ENCODE results near the gene GOLT1B.
"Not testable (repeated sequence)": the region's sequence is repeated elsewhere in the genome, so short reads cannot be mapped to it uniquely, and the experiment has no call there.

GOLT1B gene, protein sequence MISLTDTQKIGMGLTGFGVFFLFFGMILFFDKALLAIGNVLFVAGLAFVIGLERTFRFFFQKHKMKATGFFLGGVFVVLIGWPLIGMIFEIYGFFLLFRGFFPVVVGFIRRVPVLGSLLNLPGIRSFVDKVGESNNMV

GRCh38 chr12:21501258-21502163 is at the start of gene GOLT1B, which contains the start of gene RECQL:
TSS of gene GOLT1B (plus strand) at chr12:21501789. CDS start at chr12:21501924, 135 bp downstream.
TSS of gene RECQL (minus strand) at chr12:21501635. CDS start at chr12:21499570, 2,065 bp downstream.
- H3K4me3 ChIP-seq (ENCODE audit: low read depth, low read length), result peak within 1 kb of the TSS; percentile 93
- peak; percentile 97 for DNase-seq (ENCODE audit: low read depth)
- TF ChIP-seq, protein P1, sequence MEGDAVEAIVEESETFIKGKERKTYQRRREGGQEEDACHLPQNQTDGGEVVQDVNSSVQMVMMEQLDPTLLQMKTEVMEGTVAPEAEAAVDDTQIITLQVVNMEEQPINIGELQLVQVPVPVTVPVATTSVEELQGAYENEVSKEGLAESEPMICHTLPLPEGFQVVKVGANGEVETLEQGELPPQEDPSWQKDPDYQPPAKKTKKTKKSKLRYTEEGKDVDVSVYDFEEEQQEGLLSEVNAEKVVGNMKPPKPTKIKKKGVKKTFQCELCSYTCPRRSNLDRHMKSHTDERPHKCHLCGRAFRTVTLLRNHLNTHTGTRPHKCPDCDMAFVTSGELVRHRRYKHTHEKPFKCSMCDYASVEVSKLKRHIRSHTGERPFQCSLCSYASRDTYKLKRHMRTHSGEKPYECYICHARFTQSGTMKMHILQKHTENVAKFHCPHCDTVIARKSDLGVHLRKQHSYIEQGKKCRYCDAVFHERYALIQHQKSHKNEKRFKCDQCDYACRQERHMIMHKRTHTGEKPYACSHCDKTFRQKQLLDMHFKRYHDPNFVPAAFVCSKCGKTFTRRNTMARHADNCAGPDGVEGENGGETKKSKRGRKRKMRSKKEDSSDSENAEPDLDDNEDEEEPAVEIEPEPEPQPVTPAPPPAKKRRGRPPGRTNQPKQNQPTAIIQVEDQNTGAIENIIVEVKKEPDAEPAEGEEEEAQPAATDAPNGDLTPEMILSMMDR (IDR thresholded peaks at IDR 0.05; ENCODE audit: insufficient read depth, low read depth, low read length, missing control alignments), result no peak

DNA sequence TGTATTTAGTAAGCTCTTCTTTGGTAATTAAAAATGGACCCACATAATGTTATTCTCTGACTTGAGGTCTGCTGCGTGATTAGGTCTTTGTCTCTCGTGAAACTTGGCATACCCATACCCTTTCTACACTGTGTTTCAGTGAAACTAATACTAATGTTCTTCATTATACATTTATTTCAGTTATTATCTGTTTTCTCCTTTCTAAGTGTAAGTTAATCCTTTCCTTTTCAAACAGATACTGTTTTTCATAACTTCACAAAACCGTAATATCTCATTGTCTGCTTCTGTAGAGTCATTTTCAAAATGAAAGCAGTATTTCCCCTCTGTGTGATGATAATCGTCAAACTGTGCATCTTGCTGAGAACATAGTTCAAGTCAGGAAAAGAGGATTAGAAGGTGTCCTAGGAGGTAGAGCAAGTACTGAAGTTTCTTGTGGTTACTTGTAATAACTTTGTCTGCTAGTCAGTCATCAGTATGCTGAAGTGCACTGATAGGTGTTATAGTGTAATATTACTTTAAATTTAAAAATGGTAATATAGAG is 48.2 kb upstream of the GOLT1B start:
- TF ChIP-seq, protein P1 (IDR thresholded peaks at IDR 0.05; ENCODE audit: insufficient read depth, low read depth, low read length, missing control alignments), result no peak
- H3K4me3 ChIP-seq (ENCODE audit: low read depth, low read length), result no peak overlapping the region
- peak; percentile 47 for DNase-seq (ENCODE audit: low read depth)

GRCh38 chr12:21456291-21456780 is 45.3 kb upstream of the GOLT1B start:
- no peak for DNase-seq (ENCODE audit: low read depth)
- TF ChIP-seq, protein P1 (IDR thresholded peaks at IDR 0.05; ENCODE audit: insufficient read depth, low read depth, low read length, missing control alignments), result no peak
- H3K4me3 ChIP-seq (ENCODE audit: low read depth, low read length), result no peak overlapping the region

GRCh38 chr12:21459474-21459873 is 42.1 kb upstream of the GOLT1B start:
- no peak overlapping the region for H3K4me3 ChIP-seq (ENCODE audit: low read depth, low read length)
- TF ChIP-seq, protein P1 (IDR thresholded peaks at IDR 0.05; ENCODE audit: insufficient read depth, low read depth, low read length, missing control alignments), result no peak
- DNase-seq (ENCODE audit: low read depth), result no peak

DNA sequence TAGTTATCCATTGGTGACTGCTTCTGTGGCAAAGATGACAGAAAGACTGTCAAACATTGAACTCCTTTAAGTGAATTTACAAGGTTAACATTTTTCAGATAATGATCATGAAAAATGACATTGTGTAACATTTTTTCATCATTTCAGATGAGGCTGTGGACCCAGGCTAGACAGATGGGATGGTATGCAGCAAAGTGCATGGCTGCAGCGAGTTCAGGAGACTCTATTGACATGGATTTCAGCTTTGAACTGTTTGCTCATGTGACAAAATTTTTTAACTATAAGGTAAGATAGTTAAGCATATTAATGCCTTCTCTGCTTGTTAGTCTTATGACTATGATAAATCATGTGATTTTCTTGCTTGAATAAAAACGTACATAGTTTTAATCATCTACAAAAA is 34.3 kb upstream of the GOLT1B start:
- not testable (repeated sequence) for H3K4me3 ChIP-seq (ENCODE audit: low read depth, low read length); DNase-seq (ENCODE audit: low read depth)

GRCh38 chr12:21471294-21471693 is 30.3 kb upstream of the GOLT1B start:
- H3K4me3 ChIP-seq (ENCODE audit: low read depth, low read length), result no peak overlapping the region
- TF ChIP-seq, protein P1 (IDR thresholded peaks at IDR 0.05; ENCODE audit: insufficient read depth, low read depth, low read length, missing control alignments), result no peak
- no peak for DNase-seq (ENCODE audit: low read depth)

- no peak for DNase-seq (ENCODE audit: low read depth)
- no peak overlapping the region for H3K4me3 ChIP-seq (ENCODE audit: low read depth, low read length)
- TF ChIP-seq, protein P1 (IDR thresholded peaks at IDR 0.05; ENCODE audit: insufficient read depth, low read depth, low read length, missing control alignments), result no peak
These were observed 29.3 kb upstream of the GOLT1B start for GRCh38 chr12:21472197-21472823.

All from GM12865 (cell line).